Activated CD4-positive, CD25-positive, alpha-beta regulatory T cell treated with anti-CD3 and anti-CD28 coated beads, Interleukin-2, amount 50 U/mL, for 24 hours (primary cell): Measurements from ENCODE around the gene RFX5.
"Not testable (repeated sequence)": the region's sequence is repeated elsewhere in the genome, so short reads cannot be mapped to it uniquely, and the experiment has no call there.

Experiments used
- ATAC-seq, 2 donors: fragments of 150-1000 bp; cut with Tn5 transposase; one replicate each; pipeline ENCODE4 v1.10.0; 2021; ENCODE audit warnings: mild to moderate bottlenecking in 1 of 2, moderate library complexity in 1 of 2

Gene RFX5

DNA sequence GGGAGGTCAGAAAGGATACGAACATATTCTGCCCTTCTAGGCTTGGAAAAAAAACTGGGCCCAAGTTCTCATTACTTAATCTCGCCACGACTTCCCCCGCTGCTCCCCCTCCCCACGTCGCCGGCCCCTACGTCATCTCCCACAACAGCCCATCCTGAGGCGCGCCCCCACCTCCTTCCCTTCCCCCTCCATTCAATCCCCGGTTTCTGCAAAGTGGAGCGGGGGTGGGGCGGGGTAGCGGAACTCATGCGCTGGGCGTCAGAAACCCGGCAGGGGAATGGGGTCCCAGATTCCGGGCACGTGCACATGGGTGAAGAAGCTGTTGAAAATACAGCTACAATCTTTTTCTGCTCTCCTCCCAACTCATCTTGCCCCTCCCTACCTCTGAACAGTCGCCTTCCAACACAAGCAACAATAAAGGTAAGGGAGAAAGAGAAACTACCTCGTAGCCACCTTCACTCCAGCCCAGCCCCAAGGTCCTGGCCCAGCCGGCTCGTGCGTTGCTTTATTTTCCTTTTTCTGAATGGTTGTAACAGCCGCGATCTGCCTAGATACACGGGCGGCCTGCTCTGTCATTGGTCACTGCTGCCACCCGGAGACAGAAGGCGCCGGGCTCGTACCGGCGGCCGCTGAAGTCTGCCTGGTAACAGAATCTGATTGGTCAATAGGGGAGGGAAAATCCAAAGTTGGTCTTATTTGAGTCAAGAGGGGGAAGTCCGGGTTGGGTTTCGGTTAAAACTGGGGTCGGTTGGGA is at the start of gene RFX5:
Gene RFX5 (minus strand): TSS at position 484 of the 754 bp plus-strand sequence. CDS start 932 bp downstream, outside the sequence.
- peak; percentile 97 for ATAC-seq

- not testable (repeated sequence) for ATAC-seq
Observed at GRCh38 chr1:151396265-151396664, 49.2 kb upstream of the RFX5 start.

- ATAC-seq, result no peak
Observed at GRCh38 chr1:151393583-151393982, 46.5 kb upstream of the RFX5 start.

DNA sequence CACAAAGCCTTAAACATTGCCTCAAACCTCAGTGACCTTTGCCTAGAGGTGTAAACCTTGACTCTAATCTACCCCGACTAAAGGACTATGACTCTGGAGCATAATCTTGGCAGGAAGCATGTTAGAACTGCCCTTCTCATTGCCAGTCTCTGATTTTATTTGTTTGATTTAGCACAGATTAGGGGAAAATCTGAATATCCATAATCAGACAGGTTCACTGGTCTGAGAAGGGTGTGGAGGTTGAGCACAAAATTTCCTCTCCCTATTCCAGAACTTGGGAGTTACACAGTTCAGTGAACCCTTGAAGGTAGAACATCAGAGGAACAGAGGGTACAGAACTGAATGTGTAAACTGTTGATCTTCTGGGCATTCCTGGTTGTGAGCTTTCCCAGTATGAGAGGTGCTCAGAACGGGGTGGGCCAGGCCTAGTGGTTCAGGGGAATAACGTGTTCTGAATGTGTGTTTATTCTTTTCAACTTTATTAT is 44.1 kb upstream of the RFX5 start:
- no peak for ATAC-seq

DNA sequence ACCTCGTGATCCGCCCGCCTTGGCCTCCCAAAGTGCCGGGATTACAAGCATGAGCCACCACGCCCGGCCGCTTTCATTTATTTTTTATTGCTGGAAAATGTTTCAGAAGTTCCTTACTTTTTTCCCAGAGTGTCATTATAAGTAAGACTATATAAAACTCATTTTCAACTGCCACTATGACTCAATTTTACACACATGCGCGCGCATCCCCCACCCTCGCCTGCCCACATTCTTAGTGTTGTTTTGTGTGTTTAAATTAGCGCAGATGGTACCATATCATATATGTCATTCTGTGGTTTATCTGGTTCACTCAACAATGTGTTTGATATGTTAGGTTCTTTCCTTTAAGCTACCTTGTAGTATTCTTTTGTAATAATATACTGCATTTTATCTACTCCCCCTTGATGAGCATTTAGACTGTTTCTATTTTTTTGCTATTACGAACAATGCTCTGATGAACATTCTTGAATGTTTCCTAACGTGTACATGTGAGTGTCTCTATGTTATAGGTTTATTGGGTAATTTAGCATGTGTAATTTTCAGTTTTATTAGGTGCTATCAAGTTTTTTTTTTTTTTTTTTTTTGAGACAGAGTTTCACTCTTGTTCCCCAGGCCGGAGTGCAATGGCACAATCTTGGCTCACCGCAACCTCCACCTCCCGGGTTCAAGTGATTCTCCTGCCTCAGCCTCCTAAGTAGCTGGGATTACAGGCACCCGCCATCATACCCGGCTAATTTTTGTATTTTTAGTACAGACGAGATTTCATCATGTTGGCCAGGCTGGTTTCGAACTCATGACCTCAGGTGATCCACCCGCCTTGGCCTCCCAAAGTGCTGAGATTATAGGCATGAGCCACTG is 43.4 kb upstream of the RFX5 start:
- ATAC-seq, result not testable (repeated sequence)

DNA sequence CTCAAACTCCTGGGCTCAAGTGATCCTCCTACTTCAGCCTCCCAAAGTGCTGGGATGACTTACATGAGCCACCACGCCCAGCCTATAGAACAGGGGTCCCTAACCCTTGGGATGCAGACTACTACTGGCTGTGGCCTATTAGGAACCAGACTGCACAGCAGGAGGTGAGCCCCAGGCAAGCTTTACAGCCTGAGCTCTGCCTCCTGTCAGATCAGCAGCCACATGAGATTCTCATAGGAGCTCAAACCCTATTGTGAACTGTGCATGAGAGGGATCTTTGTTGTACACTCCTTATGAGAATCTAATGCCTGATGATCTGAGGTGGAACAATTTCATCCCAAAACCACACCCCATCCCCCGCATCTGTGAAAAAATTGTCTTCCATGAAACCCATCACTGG is 39.0 kb upstream of the RFX5 start:
- ATAC-seq, result no peak

DNA sequence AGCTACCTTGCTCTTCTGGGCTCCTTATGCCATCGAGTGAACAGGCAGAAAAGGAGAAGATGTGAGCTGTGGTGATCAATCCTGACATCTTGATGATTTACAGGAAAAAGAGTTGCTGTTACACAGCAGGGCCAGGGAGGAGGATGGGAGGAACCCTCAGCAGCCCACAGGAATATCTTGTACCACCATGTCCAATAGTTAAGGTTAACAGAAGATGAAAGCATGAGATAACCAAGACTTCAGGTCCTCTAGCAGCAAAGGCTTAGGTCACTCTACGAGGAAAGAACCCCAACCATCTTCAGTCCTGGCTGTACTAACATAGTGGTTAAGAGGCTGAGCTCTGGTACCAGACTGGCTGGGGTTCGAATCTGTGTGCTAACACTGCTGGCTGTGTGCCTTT is 37.5 kb upstream of the RFX5 start:
- ATAC-seq, result no peak

GRCh38 chr1:151377150-151377884 is 30.3 kb upstream of the RFX5 start:
- no peak for ATAC-seq

- no peak for ATAC-seq
Observed at GRCh38 chr1:151373196-151373595, 26.1 kb upstream of the RFX5 start.

GRCh38 chr1:151372058-151372934 is 25.2 kb upstream of the RFX5 start, which contains the start of gene SELENBP1:
SELENBP1 (minus strand) TSS chr1:151372705; CDS start chr1:151372641, 64 bp downstream.
- ATAC-seq, result no peak

- ATAC-seq, result no peak
Observed at GRCh38 chr1:151371370-151372057, 24.5 kb upstream of the RFX5 start.

GRCh38 chr1:151370211-151370911 is 23.3 kb upstream of the RFX5 start:
- ATAC-seq, result no peak

GRCh38 chr1:151369621-151370048 is 22.6 kb upstream of the RFX5 start:
- no peak for ATAC-seq

GRCh38 chr1:151369302-151369610 is 22.2 kb upstream of the RFX5 start:
- ATAC-seq, result no peak

- no peak for ATAC-seq
Observed at GRCh38 chr1:151368393-151369301, 21.6 kb upstream of the RFX5 start.

DNA sequence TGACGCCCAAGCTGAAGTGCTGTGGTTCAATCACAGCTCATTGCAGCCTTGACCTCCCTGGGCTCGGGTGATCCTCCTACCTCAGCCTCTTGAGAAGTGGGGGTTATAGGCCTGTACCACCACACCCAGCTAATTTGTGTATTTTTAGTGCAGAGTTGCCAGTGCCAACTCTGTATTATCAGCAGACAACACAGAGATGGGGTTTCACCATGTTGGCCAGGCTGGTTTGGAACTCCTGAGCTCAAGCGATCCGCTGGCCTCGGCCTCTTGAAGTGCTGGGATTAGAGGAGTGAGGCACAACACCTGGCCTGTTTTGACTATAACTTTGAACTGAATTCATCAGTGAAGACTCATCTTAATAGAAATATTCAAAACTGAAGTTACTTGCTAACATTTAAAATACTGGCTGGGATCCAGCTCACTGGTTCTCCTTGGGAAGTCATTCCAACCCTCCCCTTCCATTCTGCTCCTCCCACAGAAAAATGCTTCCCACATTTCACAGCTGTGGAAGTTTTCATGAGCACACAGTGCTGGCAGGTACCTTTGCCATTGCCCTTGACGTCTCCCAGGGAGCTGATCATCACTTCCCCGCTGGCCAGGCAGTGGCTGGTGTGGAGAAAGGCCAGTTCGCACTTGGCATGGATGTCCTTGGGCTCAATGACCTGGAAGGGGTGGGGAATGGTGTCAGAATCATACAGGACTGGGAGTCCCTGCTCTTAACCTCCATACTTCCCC is 20.8 kb upstream of the RFX5 start:
- ATAC-seq, result no peak

DNA sequence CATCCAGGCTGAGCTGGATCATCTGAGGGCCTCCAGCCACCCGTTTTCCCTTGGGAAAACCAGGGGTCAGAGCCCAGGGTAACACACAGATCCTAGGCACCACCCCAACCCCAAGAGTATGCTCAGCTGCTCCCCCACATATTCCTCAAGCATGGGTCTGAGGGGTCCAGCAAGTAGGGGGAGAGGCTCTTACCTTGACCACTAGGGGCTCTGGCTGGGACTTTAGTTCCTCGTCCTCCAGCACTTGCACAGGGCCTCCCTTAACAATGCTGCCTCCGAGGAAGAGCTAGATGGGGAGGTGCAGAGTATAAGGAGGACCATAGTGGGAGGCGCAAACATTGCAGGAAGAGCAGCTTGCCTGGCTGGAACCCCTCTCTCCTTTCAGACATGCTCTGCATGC is 17.9 kb upstream of the RFX5 start:
- ATAC-seq, result no peak

DNA sequence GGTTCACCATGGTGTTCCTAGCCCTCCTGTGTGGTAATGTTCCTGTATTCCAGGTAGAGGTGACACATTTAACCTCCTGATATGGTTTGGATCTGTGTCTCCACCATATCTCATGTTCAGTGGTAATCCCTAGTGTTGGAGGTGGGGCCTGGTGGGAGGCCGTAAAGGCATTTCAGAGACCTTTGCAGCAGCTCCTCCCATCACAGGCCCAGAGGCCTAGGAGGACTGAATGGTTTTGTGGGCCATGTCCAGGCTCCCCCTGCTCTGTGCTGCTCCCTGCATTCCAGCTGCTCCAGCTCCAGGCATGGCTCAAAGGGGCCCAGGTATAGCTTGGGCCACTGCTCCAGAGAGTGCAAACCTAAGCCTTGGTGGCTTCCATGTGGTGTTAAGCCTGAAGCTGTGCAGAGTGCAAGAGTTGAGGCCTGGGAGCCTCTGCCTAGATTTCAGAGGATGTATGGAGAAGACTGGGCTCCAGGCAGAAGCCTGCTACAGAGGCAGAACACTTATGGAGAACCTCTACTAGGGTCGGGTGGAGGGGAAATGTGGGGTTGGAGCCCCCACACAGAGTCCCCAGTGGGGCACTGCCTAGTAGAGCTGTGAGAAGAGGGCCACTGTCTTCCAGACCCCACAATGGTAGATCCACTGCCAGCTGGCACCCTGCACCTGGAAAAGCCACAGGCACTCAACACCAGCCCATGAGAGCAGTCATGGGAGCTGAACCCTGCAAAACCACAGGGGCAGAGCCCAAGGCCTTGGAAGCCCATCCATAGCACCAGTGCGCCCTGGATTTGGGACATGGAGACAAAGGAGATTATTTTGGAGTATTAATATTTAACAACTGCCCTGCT is 15.5 kb upstream of the RFX5 start:
- no peak for ATAC-seq
